ENCODE results near the gene HNRNPDL.
"Not testable (repeated sequence)": the region's sequence is repeated elsewhere in the genome, so short reads cannot be mapped to it uniquely, and the experiment has no call there.

The HNRNPDL gene

DNA sequence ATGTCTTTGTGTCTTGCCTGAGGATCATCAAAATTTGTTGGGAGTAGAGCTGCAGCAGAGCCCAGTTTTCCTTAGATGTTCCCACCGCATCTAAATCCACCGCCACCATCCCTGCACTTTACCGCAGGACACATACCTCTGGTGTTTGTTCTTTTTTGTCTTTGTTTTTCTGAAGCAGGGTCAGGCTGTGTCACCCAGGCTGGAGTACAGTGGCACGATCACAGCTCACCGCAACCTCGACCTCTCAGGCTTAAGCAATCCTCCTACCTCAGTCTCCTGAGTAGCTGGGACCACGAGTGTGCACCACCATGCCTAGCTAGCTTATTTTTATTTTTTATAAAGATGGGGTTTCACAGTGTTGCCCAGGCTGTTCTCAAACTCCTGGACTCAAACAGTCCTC is 4.7 kb upstream of the HNRNPDL start:
- in situ Hi-C loops (cut with MboI; ENCODE audit: low sequenced_read_pairs) = no loop called here

DNA sequence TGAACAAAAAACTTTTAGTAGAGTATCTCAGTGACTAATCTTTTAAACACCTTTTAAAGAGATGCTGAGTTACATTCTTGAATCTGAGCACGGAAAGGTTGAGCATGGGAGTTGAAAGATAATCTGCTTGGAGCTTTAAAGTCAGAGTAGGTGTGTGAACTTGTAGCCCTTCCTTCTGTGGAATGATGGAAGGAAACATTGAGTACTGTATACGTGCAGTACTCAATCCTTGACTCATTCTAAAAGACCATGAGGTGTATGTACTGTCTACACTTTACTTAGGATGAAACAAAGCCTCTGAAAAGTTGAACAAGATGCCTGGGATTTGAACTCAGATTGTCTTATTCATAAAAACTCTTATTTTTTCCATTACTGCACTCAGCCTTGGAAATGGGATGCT is 3.5 kb upstream of the HNRNPDL start:
- in situ Hi-C loops (cut with MboI; ENCODE audit: low sequenced_read_pairs) = no loop called here

DNA sequence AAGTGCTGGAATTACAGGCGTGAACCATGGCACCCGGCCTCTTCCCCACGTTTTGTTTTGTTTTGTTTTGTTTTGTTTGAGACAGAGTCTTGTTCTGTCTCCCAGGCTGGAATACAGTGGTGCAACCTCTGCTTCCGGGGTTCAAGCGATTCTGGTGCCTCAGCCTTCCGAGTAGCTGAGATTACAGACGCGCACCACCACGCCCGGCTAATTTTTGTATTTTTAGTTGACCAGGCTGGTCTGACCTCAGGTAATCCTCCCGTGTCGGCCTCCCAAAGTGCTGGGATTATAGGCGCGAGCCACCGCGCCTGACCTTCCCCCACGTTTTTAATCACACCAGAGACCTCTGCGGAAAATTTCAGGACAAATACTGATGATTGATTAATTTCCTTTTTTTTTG is 2.3 kb upstream of the HNRNPDL start:
- in situ Hi-C loops (cut with MboI; ENCODE audit: low sequenced_read_pairs) = no loop called here

DNA sequence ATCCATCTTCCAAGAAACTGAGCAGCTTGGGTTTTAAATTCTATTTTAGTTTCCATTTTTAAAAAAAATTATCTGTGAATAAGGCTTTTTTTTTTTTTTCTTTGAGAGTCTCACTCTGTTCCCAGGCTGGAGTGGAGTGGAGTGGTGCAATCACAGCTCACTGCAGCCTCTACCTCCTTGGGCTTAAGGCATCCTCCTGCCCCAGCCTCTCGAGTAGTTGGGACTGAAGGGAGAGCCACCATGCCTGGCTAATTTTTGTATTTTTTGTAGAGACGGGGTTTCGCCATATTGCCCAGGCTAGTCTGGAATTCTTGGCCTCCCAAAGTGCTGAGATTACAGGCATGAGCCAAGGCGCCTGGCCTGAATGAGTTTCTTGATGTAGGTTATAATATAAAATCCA is 1.6 kb upstream of the HNRNPDL start:
- in situ Hi-C loops (cut with MboI; ENCODE audit: low sequenced_read_pairs) = no loop called here

DNA sequence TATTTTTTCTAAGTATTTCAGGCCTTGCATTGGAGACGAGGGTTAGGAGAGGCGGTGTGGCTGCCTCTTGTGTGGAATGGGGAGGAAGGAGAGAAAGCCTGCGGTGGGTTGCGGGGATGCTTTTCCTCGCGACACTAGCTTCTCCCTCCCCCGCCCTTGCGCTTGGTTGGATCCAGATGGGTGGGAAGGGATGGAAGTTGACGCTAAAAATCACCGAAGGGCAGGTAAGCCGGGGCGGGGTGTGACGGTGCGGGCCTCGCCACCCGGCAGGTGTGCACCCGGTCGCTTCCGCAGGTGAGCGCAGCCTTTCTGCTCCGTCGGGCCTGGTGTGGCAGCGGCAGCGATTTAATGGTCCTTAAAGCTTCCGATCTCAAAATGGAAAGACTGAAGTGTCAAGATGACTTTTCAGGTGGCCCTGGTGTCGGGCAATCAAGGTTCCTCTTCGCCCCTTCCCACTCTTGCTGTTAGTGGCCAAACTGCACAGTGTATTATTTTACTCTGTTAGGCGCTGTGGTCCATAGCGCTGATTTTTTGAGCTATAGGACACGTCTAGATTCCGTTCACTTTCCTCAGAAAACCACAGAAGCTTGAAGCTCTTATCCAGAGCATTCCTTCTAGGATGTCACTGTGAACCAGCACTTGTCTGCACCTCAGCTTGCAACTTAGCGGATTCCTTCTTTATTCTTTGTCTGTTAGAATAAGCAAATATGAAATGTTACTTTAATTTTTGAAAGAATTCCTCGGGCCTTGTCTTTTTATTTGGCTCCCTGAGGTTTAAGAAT is 893 bp upstream of the HNRNPDL start:
- in situ Hi-C loops (cut with MboI; ENCODE audit: low sequenced_read_pairs) = no loop called here

DNA sequence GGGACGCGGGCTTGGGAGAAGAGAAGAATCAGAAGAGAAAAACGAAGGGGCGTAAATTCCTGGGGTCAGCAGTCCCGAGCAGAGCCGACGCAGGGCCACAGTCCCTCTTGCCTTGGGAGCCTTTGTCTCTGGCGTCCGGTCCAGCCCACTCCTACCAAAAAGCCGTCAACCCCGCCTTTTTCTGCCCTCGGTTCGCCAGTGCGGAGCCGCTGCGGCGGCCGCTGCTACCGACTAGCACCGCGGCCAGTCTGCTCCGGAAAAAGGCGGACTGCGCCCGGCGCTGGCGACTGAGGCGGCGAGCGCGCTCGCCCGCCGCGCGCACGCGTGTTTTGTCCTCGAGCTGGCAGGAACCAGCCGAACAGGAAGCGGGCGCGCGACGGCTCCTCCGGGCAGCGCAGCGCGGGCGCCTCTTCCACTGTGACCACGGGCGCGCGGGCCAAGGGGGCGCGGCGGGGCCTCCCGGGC is 502 bp downstream of the HNRNPDL start:
- in situ Hi-C loops (cut with MboI; ENCODE audit: low sequenced_read_pairs) = no loop called here

DNA sequence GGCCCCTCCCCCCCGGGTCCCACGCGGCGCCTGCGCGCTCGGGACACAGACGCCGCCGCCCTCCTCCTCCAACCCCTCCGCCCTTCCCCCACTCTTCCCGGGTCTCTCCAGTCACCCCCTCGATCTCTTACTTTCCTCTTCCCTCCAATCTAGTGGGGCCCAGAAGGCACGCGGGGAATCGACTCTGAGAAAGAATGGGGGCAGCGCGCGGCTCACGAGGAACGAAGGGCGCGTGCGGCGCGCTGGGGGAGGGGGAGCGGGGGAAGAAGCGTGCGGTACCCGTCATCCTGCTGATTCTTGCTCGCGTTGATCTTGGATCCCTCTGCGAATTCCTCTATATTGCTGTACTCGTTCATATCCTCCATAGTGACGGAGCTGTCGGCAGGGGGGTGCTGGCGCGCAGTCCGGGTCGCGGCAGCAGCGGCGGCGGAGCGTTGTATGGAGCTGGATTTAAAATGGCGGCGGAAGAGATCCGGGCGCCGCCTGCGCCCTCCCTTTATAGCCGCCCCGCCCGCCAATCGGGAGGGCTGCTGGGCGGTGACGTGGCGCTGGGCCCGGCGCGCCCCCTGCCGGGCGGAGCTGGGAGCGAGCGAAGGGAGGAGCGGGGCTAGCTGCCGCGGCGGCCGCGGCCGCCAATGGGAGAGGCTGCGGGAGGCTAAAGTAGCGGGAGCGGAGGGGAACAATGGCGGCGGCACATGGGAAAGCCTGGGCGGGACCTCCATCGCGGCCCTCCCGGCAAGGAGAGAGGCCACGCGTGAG is 1.1 kb downstream of the HNRNPDL start:
- in situ Hi-C loops (cut with MboI; ENCODE audit: low sequenced_read_pairs) = no loop called here

DNA sequence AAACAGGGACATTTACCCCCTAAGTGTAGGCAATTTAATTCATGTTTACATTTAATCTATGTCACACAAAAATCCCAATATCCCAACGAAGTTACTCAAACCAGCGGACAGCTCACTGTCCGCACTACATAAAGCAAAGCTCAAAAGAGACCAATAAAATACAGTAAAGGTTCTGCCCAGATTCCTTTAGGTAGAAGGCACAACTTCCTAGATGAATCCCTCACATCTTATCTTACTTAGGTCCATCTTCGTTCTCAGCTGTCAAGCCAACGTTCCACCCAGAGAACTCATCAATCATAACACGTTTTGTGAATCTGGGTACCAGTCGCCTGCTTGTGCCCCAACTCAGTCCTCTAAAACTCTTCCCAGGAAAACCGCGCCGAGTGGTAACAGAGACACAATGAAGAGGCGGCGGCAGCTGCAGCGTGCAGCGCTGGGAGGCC is 1.7 kb downstream of the HNRNPDL start:
- in situ Hi-C loops (cut with MboI; ENCODE audit: low sequenced_read_pairs) = no loop called here

DNA sequence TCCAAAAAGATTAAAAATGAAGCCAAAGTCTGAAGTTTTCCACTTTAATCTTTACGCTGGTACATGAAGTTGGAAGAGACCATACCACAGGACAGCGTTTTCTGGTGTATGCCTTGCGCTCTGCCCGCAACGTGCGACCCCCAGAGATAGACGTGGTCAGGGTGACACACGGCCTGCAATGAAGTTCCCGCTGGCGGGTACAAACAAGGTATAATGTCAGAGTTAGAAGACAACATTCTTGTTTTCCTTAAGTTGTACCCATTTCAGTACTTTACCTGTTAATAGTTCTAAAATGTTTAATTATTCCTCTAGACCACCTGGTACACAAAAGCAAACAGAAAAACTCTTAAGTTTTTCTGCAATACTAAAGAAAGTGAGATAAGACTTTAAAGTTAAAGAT is 4.8 kb downstream of the HNRNPDL start:
- in situ Hi-C loops (cut with MboI; ENCODE audit: low sequenced_read_pairs) = no loop called here

DNA sequence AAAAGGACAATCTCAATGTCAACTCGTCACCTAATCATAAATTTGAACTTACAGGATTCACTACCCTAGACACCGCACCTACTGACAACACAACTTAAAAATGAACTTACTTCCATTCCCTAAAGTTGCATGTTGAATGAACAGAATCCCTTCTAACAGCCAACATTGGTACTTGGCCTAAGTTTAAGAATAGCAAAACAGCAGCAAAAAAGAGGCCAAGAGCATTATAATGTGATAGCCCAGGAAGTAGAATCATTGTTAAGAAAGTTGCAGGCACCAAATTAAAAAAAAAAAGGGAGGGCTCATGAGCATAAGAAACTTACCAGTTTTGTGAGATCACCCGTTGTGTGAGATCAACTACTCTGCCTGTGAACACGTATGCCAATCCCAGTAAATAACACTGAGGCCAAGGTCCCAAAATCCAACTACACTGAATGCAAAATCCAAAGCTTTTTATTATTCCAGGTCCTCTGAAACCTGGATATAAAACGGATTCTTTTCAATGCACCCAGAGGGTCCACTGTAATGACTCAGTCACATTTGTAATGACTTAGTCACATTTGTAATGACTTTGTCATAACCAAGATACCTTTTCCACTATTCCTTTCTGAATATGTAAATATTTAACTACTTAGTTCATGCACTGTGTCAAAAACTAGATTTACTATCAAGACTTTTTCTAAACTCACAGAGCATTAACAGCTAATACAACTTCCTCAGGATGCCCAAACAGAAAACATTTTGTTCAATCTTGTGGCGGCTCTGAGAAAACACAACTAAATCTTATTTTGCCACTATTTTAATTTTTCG is 6.8 kb downstream of the HNRNPDL start:
- in situ Hi-C loops (cut with MboI; ENCODE audit: low sequenced_read_pairs) = no loop called here

DNA sequence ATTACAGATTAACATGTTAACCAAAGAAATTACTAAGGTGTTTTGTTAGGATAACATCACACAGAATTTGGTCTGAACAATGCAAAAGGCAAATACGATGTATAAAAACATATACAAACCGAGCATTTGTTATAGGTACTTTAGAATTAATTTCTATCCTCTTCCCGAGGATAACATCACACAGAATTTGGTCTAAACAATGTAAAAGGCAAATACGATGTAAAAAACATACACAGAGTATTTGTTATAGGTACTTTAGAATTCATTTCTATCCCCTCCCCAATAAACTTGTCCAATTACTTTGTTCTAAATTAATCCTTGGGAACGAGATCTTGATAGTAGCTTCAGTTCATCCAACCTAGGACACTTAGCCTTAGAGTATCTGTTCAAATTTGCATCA is 7.6 kb downstream of the HNRNPDL start:
- in situ Hi-C loops (cut with MboI; ENCODE audit: low sequenced_read_pairs) = no loop called here

DNA sequence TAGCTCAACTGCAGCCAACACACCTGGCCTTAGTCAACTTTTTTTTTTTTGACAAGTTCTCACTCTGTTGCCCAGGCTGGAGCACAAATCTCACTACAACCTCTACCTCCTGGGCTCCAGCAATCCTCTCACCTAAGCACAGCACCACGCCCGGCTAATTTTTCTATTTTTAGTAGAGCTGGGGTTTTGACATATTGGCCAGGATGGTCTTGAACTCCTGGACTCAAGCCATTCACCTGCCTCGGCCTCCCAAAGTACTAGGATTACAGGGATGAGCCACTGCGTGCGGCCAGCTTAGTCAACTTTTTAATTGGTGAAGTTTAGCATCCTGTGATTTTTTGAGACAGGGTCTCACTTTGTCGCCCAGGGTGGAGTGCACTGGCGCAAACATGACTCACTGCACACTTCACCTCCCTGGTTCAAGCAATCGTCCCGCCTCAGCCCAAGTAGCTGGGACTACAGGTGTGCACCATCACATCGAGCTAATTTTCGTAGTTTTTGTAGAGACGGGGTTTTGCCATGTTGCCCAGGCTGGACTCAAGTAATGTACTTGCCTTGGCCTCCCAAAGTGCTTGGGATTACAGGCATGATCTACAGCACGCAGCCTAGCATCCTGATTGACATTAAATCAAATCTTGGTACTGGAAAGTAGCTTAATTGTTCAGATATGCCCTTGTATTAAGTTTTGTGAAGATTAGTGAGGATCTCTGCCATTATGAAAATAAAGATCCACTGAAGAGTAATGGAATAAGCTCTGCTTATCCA is 8.3 kb downstream of the HNRNPDL start:
- in situ Hi-C loops (cut with MboI; ENCODE audit: low sequenced_read_pairs) = no loop called here

DNA sequence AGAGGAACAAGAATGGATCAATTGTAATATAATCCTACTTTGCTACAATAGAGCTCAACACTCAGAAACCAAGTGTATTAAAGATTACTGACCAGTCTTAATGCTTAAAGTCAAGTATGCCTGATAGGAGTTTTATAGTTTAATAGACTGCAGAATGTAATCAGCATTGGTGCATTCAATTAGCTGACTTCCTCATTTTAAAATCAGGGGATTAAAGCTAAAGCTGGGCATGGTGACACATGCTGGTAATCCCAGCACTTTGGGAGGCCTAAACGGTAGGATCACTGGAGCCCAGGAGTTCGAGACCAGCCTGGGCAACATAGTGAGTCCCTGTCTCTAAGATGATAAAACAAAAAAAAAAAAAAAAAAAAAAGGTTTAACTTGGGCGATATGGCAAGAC is 10.8 kb downstream of the HNRNPDL start:
- in situ Hi-C loops (cut with MboI; ENCODE audit: low sequenced_read_pairs) = no loop called here

DNA sequence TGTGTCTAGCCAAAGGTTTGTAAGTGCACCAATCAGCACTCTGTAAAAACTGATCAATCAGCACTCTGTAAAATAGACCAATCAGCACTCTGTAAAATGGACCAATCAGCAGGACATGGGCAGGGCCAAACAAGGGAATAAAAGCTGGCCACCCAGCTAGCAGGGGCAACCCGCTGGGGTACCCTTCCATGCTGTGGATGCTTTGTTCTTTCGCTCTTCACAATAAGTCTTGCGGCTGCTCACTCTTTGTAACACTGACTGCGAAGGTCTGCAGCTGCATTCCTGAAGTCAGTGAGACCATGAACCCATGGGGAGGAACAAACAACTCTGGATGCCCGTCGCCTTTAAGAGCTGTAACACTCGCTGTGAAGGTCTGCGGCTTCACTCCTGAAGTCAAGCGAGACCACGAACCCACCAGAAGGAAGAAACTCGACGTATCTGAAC is 14.3 kb downstream of the HNRNPDL start:
- in situ Hi-C loops (cut with MboI; ENCODE audit: low sequenced_read_pairs) = no loop called here

DNA sequence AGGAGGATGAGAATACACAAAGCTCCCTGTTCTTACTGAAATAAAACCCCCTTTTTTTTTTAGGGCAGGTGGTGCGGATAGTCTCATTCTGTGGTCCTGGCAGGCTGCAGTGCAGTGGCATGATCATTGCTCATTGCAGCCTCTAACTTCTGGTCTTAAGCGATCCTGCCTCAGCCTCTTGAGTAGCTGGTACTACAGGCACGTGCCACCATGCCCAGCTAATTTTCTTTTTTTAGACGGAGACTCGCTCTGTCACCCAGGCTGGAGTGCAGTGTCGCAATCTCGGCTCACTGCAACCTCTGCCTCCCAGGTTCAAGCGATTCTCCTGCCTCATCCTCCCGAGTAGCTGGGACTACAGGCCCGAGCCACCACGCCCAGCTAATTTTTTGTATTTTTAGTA is 15.2 kb downstream of the HNRNPDL start:
- in situ Hi-C loops (cut with MboI; ENCODE audit: low sequenced_read_pairs) = not testable (repeated sequence)

DNA sequence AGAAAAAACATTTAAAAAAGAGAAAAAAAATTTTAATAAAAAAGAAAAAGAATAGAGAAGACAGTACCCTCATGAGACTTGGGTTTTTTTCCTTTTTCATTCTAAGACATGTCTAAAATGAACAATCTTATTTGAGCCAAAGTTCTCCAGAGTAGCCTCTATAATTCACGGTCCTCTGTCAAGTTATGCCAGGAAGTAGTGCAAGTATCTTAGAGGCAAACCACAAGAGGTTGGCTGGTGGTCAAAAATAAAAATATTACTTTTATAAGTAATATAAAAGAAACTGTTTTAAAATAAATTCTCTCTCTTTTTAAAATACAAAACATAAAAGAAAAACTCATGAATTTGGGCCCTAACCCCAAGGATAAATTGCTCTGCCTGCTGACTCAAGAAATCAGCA is 26.5 kb downstream of the HNRNPDL start:
- in situ Hi-C loops (cut with MboI; ENCODE audit: low sequenced_read_pairs) = no loop called here

DNA sequence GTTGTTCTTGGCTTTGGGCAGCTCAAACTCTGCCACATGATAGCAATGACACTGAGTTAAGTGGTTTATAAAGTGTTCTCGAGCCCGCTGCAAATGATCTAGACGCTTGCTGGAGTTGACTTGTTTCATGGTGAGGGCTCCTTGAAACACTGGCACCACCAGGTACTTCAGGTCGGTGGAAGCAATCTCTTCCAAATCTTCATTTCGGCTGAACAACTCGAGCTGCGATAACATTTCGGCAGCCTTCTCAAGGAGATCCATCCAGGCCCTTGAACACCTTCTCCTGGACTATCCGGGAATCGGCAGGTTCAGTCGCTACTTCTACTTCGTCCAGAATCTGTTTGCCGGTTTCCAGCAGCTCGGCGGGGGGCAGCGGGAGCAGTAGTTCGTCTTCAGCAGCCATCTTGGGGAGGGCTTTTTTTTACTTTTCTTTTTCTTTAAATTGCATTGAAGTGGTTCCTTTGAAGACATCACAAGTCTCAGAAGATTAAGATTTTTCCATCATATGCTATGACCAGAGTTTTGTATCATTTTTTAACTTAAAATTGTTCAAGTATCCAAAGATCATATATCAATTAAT is 28.0 kb downstream of the HNRNPDL start:
- in situ Hi-C loops (cut with MboI; ENCODE audit: low sequenced_read_pairs) = no loop called here

DNA sequence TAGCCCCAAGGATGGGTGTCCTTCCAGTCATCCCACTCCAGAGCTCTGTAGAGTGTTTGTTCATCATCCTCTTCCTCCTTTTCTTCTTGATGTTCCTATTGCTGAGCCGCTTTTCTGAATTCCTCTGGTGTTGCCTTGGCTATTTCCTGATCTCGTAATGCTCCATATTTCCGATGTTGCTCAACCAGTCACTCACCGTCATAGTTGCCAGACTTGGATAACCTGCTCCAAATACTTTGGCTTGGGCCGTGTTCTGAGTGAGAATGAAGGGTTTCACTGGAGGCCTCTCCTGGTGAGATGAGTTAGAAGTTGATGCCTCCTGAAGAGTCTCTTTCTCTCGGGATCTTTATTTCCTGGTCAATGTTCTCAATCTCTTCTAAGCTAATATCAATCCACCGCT is 28.7 kb downstream of the HNRNPDL start:
- in situ Hi-C loops (cut with MboI; ENCODE audit: low sequenced_read_pairs) = no loop called here

DNA sequence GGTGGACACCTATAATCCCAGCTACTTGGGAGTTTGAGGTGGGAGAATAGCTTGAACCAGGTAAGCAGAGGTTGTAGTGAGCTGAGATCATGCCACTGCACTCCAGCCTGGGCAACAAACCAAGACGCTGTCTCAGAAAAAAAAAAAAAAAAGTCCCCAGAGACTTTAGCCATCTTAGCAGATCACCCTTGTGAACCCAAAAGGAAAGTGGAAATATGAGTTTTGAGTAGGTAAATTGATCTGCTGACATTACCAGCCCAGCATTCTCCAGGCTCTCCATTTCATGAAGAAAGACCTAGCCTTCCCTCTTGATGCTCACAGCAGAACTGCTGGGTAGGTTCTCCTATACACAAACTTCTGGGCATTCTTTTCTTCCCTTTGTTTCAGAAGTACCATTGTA is 32.0 kb downstream of the HNRNPDL start:
- in situ Hi-C loops (cut with MboI; ENCODE audit: low sequenced_read_pairs) = no loop called here

DNA sequence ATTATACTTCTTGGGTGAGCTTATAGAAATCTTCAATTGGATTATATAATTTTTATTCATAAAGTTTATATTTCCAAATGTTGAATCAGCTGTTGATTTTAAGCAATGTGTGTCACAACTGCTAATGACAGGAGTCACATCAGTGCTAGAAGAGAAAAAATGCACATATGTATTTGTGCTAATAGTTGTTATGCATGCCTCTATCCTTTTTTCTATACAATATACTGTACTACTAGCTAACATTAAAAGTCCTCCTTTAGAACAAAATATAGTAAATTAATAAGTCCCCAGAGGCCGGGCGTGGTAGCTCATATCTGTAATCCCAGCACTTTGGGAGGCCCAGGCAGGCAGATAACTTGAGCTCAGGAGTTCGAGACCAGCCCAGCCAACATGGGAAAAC is 32.7 kb downstream of the HNRNPDL start:
- in situ Hi-C loops (cut with MboI; ENCODE audit: low sequenced_read_pairs) = no loop called here

Measured in HL-60/S4 treated with retinoic acid at 250 ng/mL for 4 days and 3 days (cell line).